Skeletal muscle satellite cell (primary cell): ENCODE data around the gene YIF1A.

ENCODE experiments used
- H3K27me3 ChIP-seq: 2 replicates; pipeline ENCODE4 v1.7.0; 2013; ENCODE audit warnings: low read length; ENCODE audit not compliant: control insufficient read depth, insufficient read depth
- H3K36me3 ChIP-seq: 2 replicates; pipeline ENCODE4 v1.7.0; 2013; ENCODE audit warnings: mild to moderate bottlenecking, control low read depth, low read length; ENCODE audit not compliant: insufficient read depth
- H3K4me1 ChIP-seq: 2 replicates; pipeline ENCODE4 v1.7.0; 2013; ENCODE audit warnings: low read length; ENCODE audit not compliant: control insufficient read depth, insufficient read depth
- H3K4me2 ChIP-seq: 2 replicates; pipeline ENCODE4 v1.7.0; 2013; ENCODE audit warnings: mild to moderate bottlenecking, low read length
- H3K4me3 ChIP-seq: 2 replicates; pipeline ENCODE4 v1.7.0; 2013; ENCODE audit warnings: low read length
- H3K9ac ChIP-seq: 2 replicates; pipeline ENCODE4 v1.7.0; 2013; ENCODE audit warnings: mild to moderate bottlenecking, low read depth, low read length, moderate library complexity
- H3K9me3 ChIP-seq: replicated peaks from 2 replicates; pipeline ENCODE4 v1.7.0; 2013; ENCODE audit warnings: mild to moderate bottlenecking, control low read depth, low read length

YIF1A gene

DNA sequence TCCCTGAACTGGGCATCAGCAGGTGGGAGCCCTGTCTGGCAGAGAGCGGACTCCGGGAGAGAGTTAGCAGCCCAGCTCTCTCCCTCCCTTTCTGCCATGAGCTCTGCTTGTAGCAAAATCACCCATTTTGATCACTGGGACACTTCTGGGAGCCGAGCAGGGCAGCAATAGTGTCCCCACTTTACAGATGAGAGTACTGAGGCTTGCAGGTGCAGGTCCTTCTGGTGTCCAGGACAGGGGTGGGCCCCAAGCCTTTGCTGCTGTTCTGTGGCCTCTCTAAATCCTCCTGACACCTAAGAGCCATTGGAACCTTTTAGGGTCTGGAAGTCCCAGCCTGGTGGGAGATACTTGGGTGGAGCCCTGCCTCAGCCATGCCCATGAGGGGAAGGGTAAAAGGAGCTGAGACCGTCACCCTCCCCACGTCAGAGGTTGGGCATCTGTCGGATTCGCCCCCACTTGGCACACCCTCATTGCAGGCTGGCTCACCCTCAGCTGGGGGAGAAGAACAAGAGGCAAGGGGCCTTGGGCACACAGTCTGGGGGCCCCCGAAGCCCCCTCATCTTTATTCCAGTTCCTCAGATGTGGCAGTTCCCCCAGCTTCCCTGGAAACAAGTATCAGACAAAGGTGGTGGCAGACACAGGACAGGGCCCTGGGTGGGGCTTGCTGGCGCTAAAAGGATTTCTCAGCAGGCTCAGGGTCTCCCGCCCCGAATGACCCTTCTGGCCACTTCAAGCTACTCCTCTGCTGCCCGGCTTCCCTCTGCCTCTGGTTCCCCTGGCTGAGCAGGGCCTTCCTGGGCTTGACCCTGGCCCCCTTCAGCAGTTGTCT, 42.8 kb upstream of the YIF1A start:
- Histone ChIP-seq H3K27me3 (no peaks in the 10 kb centered on the region), H3K4me2 (no peak overlapping the region), H3K4me1 (peaks cover 41% of the 10 kb centered on the region), H3K36me3 (peaks cover 28% of the 10 kb centered on the region), H3K4me3 (no peak overlapping the region), H3K9me3 (no peaks in the 10 kb centered on the region), H3K9ac (no peak overlapping the region)

- Histone ChIP-seq H3K36me3 (peaks cover 28% of the 10 kb centered on the region), H3K9ac (no peak overlapping the region), H3K4me2 (no peak overlapping the region), H3K4me3 (no peak overlapping the region), H3K4me1 (peaks cover 43% of the 10 kb centered on the region), H3K27me3 (no peaks in the 10 kb centered on the region), H3K9me3 (no peaks in the 10 kb centered on the region)
These were observed 42.0 kb upstream of the YIF1A start for GRCh38 chr11:66330931-66331330.

DNA sequence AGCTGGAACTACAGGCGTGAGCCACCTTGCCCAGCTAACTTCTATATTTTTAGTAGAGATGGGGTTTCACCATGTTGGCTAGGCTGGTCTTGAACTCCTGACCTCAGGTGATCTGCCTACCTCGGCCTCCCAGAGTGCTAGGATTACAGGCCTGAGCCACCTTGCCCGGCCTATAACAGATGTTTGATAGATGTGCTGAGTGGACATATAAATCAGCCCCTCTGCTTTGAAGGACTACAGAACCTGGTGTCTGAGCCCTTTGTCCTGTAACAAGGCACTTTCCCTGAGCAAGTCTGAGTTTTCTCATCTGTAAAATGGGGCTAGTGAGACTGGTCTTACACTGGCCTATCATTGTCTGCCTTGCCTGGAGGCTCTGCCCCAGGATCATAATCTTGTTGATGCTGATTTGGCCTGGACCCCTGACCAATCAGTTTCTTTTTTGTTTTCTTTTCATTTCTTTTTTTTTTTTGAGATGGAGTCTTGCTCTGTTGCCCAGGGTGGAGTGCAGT, 40.3 kb upstream of the YIF1A start:
- H3K4me3 ChIP-seq, result no peak overlapping the region
- no peaks in the 10 kb centered on the region for H3K9me3 ChIP-seq
- peaks cover 46% of the 10 kb centered on the region for H3K4me1 ChIP-seq
- H3K27me3 ChIP-seq, result no peaks in the 10 kb centered on the region
- H3K36me3 ChIP-seq, result peaks cover 28% of the 10 kb centered on the region
- no peak overlapping the region for H3K9ac ChIP-seq
- no peak overlapping the region for H3K4me2 ChIP-seq

DNA sequence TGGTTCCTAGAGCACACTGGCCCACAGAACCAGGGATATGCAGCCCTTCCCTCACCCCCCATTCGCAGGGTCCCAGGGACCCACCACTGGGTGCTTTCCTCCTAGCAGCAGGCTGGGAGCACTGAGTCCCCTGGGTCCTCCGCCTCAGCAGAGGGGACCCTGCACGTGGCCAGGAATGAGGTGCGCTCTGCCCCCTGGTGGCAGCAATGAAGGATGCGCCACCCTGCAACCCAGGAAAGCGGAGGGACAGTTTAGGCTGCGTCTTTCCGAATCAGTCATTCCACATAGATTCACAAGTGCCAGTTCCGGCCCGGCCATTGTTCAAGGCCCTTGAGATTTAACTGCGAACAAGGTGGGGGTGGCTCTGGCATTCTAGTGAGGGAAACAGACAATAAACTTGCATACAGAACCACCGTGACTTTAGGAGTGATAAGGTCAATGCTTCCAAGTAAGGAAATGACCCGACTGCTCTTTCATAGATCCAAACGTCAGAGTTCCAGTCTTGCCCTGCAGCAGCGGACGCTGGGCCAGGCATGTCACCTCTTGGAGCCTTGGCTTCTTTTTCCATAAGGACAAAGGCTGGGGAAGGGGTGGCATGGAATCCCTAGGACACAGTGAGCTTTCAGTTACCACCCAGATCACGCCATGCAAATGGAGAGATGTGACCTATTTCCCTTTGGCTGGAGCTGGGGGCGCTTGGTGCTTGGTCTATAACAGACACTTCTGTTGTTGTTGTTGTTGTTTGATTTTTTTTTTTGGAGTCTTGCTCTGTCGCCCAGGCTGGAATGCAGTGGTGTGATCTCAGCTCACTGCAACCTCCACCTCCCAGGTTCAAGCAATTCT, 39.6 kb upstream of the YIF1A start:
- no peaks in the 10 kb centered on the region for H3K27me3 ChIP-seq
- H3K4me2 ChIP-seq, result peak overlapping the region; percentile 70
- H3K9ac ChIP-seq, result no peak overlapping the region
- H3K9me3 ChIP-seq, result no peaks in the 10 kb centered on the region
- peak overlapping the region; percentile 0 for H3K4me3 ChIP-seq
- peaks cover 24% of the 10 kb centered on the region for H3K36me3 ChIP-seq
- H3K4me1 ChIP-seq, result peaks cover 48% of the 10 kb centered on the region

GRCh38 chr11:66328031-66328301, 39.0 kb upstream of the YIF1A start:
- H3K27me3 ChIP-seq, result no peaks in the 10 kb centered on the region
- peak overlapping the region; percentile 70 for H3K4me2 ChIP-seq
- no peaks in the 10 kb centered on the region for H3K9me3 ChIP-seq
- H3K9ac ChIP-seq, result no peak overlapping the region
- H3K4me1 ChIP-seq, result peaks cover 48% of the 10 kb centered on the region
- peaks cover 18% of the 10 kb centered on the region for H3K36me3 ChIP-seq
- no peak overlapping the region for H3K4me3 ChIP-seq

DNA sequence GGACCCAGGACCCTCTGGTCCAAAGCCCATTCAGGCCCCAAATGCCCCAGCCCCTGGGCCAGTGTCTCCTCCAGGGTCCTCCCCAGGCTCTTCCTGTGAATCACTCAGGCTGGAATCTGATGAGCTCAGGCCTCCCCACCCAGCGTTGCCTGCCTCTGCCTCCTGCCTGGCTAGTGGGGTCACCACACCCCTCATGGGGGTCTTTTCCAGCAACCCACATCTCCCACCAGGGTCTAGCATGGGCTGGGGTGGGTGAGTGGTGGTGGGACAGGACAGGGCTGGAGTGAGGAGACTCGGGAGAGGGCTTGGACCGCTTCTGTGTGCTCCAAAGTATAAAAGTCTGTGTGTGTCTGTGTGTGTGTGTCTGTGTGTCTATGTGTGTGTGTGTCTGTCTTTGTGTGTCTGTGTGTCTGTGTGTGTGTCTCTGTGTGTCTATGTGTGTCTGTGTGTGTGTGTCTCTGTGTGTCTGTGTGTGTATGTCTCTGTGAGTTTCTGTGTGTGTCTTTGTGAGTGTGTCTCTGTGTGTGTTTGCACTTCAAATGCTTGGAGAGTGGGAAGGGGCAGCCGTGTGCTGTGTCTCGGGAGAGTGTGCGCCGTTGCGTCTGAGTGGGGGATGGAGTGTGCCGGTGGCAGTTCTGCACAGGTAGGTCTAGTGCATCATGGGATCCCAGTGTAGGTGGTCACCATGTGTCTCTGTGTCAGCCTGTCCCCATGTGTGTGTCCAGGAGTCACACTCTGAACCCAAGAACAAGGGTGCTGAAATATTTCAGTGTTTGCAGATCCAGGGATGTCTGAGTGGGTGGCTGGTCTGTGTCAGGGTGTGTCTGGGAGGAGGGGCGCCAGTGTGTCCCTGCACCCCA, 38.5 kb upstream of the YIF1A start:
- Histone ChIP-seq H3K27me3 (no peaks in the 10 kb centered on the region), H3K9me3 (no peaks in the 10 kb centered on the region), H3K4me1 (peaks cover 48% of the 10 kb centered on the region), H3K9ac (peak overlapping the region; percentile 64), H3K4me2 (peak overlapping the region; percentile 70), H3K4me3 (no peak overlapping the region), H3K36me3 (peaks cover 12% of the 10 kb centered on the region)

DNA sequence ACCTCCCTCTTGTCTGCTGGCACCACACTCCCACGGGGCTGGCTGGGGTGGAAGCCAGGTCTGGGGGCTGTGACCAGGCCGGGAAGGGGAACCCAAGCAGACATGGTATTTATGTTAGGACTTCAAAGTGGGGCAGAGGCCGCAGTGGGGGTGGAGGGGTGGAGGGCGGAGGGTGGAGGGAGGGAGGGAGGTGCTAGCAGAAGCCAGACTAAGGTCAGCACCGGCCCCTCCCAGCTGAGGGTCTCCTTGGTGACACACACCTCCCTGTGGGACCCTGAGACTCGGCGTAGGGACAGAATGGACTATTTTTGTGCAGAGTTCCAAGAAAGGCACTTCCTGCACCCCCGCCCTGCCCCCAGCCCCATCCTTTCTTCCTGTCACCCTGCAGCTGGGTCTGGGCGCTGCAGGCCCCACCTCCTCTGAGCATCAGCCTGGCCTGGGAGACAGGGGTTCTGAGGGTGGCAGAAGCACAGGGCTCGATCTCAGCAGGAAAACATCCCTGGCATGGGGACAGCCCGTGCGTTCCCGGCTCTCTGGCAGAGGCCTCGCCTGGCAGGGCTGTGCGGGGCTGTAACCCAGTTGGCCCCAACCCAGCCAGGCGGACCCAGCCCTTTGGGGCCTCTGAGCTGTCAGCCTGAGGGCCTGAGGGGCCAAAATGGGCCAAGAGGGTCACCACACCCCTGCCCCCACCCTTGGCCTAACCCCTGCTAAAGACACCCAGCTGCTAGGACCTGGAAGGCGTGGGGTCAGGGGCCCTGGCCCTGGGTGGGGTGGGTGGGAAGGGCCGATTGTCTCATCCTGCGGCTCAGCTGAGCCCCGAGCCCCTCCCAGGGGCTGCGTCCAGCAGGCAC, 37.5 kb upstream of the YIF1A start:
- peak overlapping the region; percentile 64 for H3K9ac ChIP-seq
- H3K4me3 ChIP-seq, result no peak overlapping the region

DNA sequence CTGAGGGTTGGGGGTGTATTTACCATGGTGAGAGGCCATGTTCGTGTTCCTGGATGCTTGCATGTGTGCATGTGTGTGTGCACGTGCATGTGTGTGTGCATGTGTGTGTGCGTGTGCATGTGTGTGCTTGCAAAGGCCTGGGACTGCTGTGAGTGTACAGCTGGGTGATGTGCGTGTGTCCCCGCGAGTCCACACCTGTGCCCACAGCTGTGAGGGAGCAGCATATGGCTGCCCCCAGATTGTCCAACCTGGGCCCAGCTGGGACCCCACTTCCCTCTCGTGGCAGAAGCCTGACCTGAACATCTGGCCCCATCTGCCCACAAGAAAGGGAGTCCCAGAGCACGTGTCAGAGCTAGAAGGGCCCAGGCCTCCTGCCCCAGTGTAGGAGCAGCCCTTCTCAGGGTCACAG, 36.3 kb upstream of the YIF1A start:
- no peak overlapping the region for H3K4me3 ChIP-seq
- no peaks in the 10 kb centered on the region for H3K9me3 ChIP-seq
- H3K36me3 ChIP-seq, result no peaks in the 10 kb centered on the region
- H3K27me3 ChIP-seq, result no peaks in the 10 kb centered on the region
- no peak overlapping the region for H3K4me2 ChIP-seq
- H3K9ac ChIP-seq, result no peak overlapping the region
- H3K4me1 ChIP-seq, result peaks cover 48% of the 10 kb centered on the region

More for the DNA sequence above, 37.5 kb upstream of the YIF1A start:
- Histone ChIP-seq H3K4me2 (peak overlapping the region; percentile 70), H3K36me3 (peaks cover 3% of the 10 kb centered on the region), H3K27me3 (no peaks in the 10 kb centered on the region), H3K4me1 (peaks cover 48% of the 10 kb centered on the region), H3K9me3 (no peaks in the 10 kb centered on the region)

DNA sequence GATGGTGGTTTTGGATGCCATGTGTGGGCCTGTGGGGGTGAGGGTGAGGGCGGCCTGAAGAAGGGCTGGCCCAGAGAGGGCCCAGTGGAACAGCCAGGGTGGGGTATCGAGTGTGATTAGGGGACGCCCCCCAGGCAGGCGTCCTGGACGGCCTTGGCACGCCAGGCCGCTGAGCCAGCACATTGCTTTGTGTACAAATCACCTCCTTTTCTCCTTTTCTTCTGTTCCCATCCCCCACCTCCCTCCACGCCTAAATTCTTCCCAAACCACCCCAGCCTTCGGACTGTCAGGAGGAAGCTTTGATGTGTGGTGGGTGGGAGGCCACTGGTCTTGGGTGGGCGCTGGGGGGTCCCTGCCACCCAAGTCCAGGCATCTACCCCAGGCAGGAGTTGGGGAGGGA, 35.7 kb upstream of the YIF1A start:
- Histone ChIP-seq H3K4me3 (no peak overlapping the region), H3K27me3 (no peaks in the 10 kb centered on the region), H3K9me3 (no peaks in the 10 kb centered on the region), H3K36me3 (no peaks in the 10 kb centered on the region), H3K4me1 (peaks cover 48% of the 10 kb centered on the region), H3K9ac (no peak overlapping the region), H3K4me2 (no peak overlapping the region)

DNA sequence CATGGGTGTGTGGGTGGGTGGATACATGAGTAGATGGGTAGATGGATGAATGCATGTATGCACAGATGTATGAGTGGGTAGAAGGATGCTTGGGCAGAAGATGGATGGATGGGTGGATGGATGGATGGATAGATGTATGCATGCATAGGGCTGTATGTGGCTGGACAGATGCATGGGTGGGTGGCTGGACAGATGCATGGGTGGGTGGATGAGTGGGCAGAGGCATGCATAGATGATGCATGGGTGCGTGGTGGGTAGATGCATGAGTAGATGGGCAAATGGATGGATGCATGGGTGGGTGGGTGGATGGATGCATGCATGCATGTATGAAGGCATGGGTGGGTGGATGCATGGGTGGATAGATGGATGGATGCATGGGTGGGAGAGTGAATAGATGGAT, 34.7 kb upstream of the YIF1A start:
- no peaks in the 10 kb centered on the region for H3K9me3 ChIP-seq
- no peak overlapping the region for H3K4me2 ChIP-seq
- no peaks in the 10 kb centered on the region for H3K36me3 ChIP-seq
- H3K4me3 ChIP-seq, result no peak overlapping the region
- peaks cover 51% of the 10 kb centered on the region for H3K4me1 ChIP-seq
- no peaks in the 10 kb centered on the region for H3K27me3 ChIP-seq
- no peak overlapping the region for H3K9ac ChIP-seq
